SJSA1 (cell line): ENCODE data around the gene PALLD. TPM values are rescaled to one million over a fixed set of nuclear protein-coding genes. Genes with fewer than 3 reads are reported as not detected.
A peak's percentile ranks its signal among the peaks of the same experiment; 100 is the strongest.

Source experiments
- DNase-seq, 2 experiments: peaks; one replicate each; pipeline ENCODE4 v3.0.0-alpha.2; 2015 to 2020; ENCODE audit warnings: low spot score in 2 of 2, low read depth in 1 of 2
- H3K27ac ChIP-seq: fragments of 250-450 bp; sonication (Bioruptor Pico); 2 replicates; pipeline ENCODE4 v1.5.1; 2020; ENCODE audit warnings: mild to moderate bottlenecking, moderate library complexity
- H3K27me3 ChIP-seq: fragments of 250-450 bp; sonication (Bioruptor Pico); replicated peaks from 2 replicates; pipeline ENCODE4 v1.5.1; 2020; ENCODE audit warnings: mild to moderate bottlenecking, moderate library complexity
- H3K36me3 ChIP-seq: fragments of 250-450 bp; sonication (Bioruptor Pico); 2 replicates; pipeline ENCODE4 v1.5.1; 2020; ENCODE audit warnings: mild to moderate bottlenecking
- H3K4me1 ChIP-seq: fragments of 250-450 bp; sonication (Bioruptor Pico); replicated peaks from 2 replicates; pipeline ENCODE4 v1.6.1; 2021; ENCODE audit warnings: mild to moderate bottlenecking
- H3K4me3 ChIP-seq: fragments of 250-450 bp; sonication (Bioruptor Pico); 2 replicates; pipeline ENCODE4 v1.5.1; 2020; ENCODE audit warnings: mild to moderate bottlenecking
- H3K9me3 ChIP-seq: fragments of 250-450 bp; sonication (Bioruptor Pico); replicated peaks from 2 replicates; pipeline ENCODE4 v1.5.1; 2020; ENCODE audit warnings: mild to moderate bottlenecking
- total RNA-seq: library from RNA; depleted of rRNA; stranded (reverse); fragments of >200 nt; shearing (Covaris generic); gene quantifications from 2 replicates; pipeline ENCODE4 v1.2.3, GENCODE V29; 2014

PALLD gene
- total RNA-seq, 1 experiment from 2014 or later: 118 TPM

DNA sequence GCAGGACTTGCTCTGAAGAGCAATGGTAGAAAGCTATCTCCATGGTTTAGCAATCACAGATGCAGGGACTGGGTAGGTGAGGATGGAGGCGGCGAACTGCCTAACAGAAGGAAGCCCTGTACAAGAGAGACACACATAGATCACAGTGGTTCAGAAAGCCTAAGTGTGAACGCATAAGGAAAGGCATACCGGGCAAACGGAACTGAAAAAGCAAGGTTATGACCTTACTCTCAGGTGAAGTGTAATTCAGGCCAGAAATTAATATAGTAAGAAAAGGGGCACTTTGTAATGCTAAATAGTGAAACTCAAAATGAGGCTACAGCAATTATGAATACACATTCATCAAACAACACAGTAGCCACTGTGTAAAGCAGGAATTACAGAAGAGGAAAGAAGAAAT, 126.6 kb downstream of the PALLD start:
- Histone ChIP-seq H3K4me3 (no peak overlapping the region), H3K27ac (peak overlapping the region; percentile 91), H3K27me3 (no peaks in the 10 kb centered on the region), H3K9me3 (no peaks in the 10 kb centered on the region), H3K36me3 (no peaks in the 10 kb centered on the region), H3K4me1 (peaks cover 42% of the 10 kb centered on the region)
- no peak for DNase-seq

GRCh38 chr4:168628251-168628650, 131.4 kb downstream of the PALLD start:
- Histone ChIP-seq H3K4me3 (no peak overlapping the region), H3K9me3 (no peaks in the 10 kb centered on the region), H3K36me3 (no peaks in the 10 kb centered on the region), H3K4me1 (peaks cover 26% of the 10 kb centered on the region), H3K27me3 (no peaks in the 10 kb centered on the region), H3K27ac (no peak overlapping the region)
- DNase-seq: no peak

DNA sequence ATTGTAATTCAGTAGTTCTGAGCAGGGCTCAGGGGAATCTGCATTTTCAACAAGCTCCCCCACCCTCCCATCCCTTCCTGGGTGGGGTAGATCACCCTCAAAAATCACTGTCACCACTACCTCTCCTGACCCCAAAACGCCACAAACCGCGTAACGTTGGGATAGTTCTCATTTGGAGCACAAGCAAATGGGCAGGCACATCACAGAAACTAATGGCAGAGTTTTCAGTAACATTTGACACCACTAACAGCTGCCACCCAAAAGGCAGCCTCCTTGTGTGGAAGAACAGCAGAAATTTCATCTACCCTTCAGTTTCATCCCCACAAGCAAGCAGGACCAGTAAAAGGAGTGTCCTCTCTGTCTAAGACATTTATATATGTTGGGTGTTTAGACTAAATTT, 132.7 kb downstream of the PALLD start:
- DNase-seq: no peak
- no peak overlapping the region for H3K27ac ChIP-seq
- peaks cover 28% of the 10 kb centered on the region for H3K4me1 ChIP-seq
- H3K4me3 ChIP-seq: no peak overlapping the region
- H3K27me3 ChIP-seq: no peaks in the 10 kb centered on the region
- H3K36me3 ChIP-seq: no peaks in the 10 kb centered on the region
- no peaks in the 10 kb centered on the region for H3K9me3 ChIP-seq

DNA sequence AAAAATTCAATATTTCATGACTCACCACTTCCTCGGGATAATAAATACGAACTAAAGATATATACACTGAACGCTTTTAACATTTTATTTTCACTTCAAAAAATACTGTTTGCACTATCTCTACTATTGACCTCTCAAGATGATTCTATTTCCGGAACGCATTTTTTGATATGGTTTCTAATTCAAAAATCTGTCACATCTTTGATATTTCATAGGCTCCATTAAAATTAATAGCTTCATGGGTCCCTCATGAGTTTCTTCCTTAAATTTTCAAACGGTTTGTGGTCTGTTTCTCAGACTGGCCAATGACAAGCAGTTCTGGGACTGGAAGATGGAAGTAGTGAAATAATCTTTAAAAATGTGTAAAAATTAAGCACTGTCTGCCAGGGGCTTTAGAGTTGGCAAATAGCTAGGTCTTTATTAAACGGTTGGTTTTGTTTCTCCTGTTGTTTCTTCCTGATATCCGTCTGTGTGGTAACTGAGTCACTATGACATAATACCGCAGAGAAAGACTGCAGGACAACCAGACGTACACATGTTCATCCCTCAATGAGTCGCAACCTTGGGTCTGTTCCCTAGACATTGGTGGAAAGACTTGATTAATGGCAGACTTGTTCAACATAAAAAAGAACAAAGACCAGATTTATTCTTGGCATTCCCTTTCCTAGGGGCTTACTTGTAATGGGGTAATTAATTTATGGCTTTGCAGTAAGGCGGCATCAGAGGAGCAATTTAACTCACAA, 133.8 kb downstream of the PALLD start:
- Histone ChIP-seq H3K4me1 (peaks cover 38% of the 10 kb centered on the region), H3K4me3 (peak overlapping the region; percentile 53), H3K36me3 (no peaks in the 10 kb centered on the region), H3K9me3 (no peaks in the 10 kb centered on the region), H3K27me3 (no peaks in the 10 kb centered on the region), H3K27ac (peak overlapping the region; percentile 82)
- peak; percentile 55 to 77 for DNase-seq

GRCh38 chr4:168631241-168632162, 134.7 kb downstream of the PALLD start:
- Histone ChIP-seq H3K4me1 (peaks cover 46% of the 10 kb centered on the region), H3K36me3 (no peaks in the 10 kb centered on the region), H3K4me3 (peak overlapping the region; percentile 53), H3K27me3 (no peaks in the 10 kb centered on the region), H3K9me3 (no peaks in the 10 kb centered on the region), H3K27ac (peak overlapping the region; percentile 82)
- peak; percentile 78 to 85 for DNase-seq

DNA sequence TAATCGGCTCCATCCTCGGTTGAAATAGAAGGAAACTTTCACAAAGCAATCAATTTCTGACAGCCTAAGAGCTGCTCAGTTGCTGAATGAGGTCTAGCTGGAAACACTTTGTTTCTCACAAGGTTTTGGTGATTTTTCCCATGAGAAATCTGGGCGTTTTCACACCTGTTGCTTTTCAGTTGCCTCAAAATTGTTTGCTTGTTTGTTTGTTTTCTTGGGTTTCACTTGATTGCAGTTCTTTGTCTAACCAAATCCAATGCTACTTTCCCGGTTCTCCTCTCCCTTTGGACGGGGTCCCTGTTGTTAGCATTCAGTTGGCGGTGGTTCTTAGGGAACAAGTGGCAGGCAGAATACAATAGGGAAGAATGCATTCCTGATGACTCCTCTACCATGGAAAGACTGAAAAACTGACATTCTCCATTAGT, 135.5 kb downstream of the PALLD start:
- Histone ChIP-seq H3K36me3 (no peaks in the 10 kb centered on the region), H3K9me3 (no peaks in the 10 kb centered on the region), H3K4me1 (peaks cover 54% of the 10 kb centered on the region), H3K27me3 (no peaks in the 10 kb centered on the region), H3K4me3 (peak overlapping the region; percentile 53), H3K27ac (peak overlapping the region; percentile 82)
- DNase-seq: peak in 1 of 2 experiments; percentile 72

DNA sequence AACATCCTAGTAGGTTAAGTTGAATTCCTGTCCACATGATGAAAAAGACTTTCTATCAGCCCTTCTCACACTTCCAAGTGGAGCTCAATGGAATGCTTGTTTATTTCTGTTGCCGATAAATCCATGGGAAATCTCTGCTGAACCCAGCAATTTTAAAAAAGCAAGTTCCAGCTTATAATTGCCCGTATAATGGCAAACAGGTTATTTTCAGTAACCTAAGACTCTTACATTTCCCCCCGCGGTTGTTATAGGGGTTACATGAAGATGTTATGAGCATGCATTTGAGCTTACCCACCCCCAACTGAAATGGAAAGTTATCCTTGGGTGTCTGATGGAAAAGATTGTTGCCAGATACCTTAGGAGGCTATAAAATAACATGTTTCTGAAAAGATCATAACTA, 136.2 kb downstream of the PALLD start:
- H3K36me3 ChIP-seq: no peaks in the 10 kb centered on the region
- DNase-seq: peak in 1 of 2 experiments; percentile 62
- H3K27me3 ChIP-seq: no peaks in the 10 kb centered on the region
- H3K4me1 ChIP-seq: peaks cover 57% of the 10 kb centered on the region
- H3K9me3 ChIP-seq: no peaks in the 10 kb centered on the region
- H3K27ac ChIP-seq: peak overlapping the region; percentile 82
- peak overlapping the region; percentile 53 for H3K4me3 ChIP-seq

GRCh38 chr4:168633496-168633895, 136.6 kb downstream of the PALLD start:
- H3K27ac ChIP-seq: peak overlapping the region; percentile 82
- peaks cover 57% of the 10 kb centered on the region for H3K4me1 ChIP-seq
- H3K27me3 ChIP-seq: no peaks in the 10 kb centered on the region
- peak overlapping the region; percentile 53 for H3K4me3 ChIP-seq
- no peaks in the 10 kb centered on the region for H3K9me3 ChIP-seq
- H3K36me3 ChIP-seq: no peaks in the 10 kb centered on the region
- peak in 1 of 2 experiments; percentile 46 for DNase-seq

DNA sequence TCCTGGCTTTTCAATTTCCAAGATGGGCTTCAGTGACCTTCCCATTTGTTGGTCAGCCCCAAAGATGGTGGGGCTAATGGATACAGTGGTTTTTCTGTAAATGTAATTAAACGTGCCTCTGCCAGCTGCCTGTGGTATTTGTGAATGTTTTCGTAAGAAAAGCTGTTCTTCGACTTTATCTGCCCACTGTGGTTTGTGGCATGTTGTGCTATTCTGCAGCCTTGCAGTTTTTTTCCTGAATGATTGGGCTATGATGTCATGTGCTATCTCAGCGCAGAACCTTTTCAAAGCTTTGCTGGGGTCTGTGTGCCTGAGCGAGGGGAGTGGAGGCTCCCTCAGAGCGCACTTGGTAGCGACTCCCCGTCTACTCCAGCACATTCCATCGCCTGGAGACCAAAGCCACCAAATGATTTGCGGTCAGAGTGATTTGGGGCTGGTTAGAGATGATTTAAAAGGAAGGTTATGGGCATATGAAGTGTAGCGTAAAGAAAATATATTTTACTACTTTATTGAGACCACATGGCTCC, 137.5 kb downstream of the PALLD start:
- peak overlapping the region; percentile 53 for H3K4me3 ChIP-seq
- H3K36me3 ChIP-seq: no peaks in the 10 kb centered on the region
- DNase-seq: peak; percentile 97 to 99

DNA sequence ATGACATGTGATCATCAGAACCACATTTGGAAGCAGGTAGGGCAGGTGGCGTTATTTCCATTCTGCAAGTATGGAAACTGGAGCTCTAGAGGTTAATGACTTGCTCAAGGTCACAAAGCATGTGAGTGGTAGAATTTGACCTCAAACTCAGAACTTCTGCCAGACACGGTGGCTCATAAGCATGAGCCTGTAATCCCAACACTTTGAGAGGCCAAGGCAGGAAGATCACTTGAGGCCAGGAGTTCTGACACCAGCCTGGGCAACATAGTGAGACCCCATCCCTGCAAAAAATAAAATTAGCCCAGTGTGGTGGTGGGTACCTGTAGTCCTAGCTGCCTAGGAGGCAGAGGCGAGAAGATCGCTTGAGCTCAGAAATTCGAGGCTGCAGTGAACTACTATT, 139.2 kb downstream of the PALLD start:
- H3K9me3 ChIP-seq: no peaks in the 10 kb centered on the region
- DNase-seq: no peak
- H3K27me3 ChIP-seq: no peaks in the 10 kb centered on the region
- peak overlapping the region; percentile 61 for H3K27ac ChIP-seq
- H3K4me3 ChIP-seq: no peak overlapping the region
- H3K36me3 ChIP-seq: peaks cover 3% of the 10 kb centered on the region; the same call in 1 of the 2 replicates
- H3K4me1 ChIP-seq: peaks cover 42% of the 10 kb centered on the region

More for the DNA sequence above, 137.5 kb downstream of the PALLD start:
- Histone ChIP-seq H3K27me3 (no peaks in the 10 kb centered on the region), H3K4me1 (peaks cover 57% of the 10 kb centered on the region), H3K27ac (peak overlapping the region; percentile 82), H3K9me3 (no peaks in the 10 kb centered on the region)

DNA sequence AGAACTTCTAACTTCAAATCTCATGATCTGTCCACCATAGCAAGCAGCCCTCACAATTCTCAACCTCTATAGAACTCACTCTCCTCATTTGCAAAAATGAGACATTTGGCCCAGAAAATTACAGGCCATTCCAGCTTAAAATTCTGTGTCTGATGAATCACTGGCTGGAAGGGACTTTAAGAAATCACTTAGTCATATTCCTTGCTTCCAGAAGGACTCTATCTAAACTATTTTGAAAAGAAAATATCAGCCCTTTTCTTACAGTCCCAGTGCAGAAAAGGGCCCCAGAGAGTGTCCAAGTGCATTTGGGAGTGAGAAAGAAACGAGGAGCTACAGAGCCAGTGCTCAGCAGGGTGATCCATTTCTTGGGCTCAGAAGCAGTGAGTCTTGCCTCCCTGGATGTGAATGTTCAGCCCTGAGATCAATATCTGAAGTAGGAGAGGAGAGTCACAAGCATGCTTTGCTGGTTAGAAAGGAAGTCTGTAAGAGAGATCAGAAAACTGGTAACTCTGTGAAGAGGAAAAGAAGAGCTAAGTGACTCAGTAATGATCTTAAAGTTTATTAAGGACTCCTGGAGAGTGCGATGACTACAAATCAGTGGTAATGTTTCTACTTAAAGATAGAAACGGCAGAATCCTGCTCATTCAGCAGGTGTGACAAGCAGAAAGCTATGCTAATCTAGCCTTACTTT, 139.8 kb downstream of the PALLD start:
- Histone ChIP-seq H3K36me3 (peaks cover 3% of the 10 kb centered on the region; the same call in 1 of the 2 replicates), H3K27me3 (no peaks in the 10 kb centered on the region), H3K4me3 (no peak overlapping the region), H3K27ac (peak overlapping the region; percentile 61), H3K4me1 (peaks cover 40% of the 10 kb centered on the region), H3K9me3 (no peaks in the 10 kb centered on the region)
- peak in 1 of 2 experiments; percentile 68 for DNase-seq

- H3K4me1 ChIP-seq: peaks cover 44% of the 10 kb centered on the region
- H3K9me3 ChIP-seq: no peaks in the 10 kb centered on the region
- H3K4me3 ChIP-seq: no peak overlapping the region
- no peaks in the 10 kb centered on the region for H3K27me3 ChIP-seq
- peaks cover 3% of the 10 kb centered on the region; the same call in 1 of the 2 replicates for H3K36me3 ChIP-seq
- H3K27ac ChIP-seq: no peak overlapping the region
- no peak for DNase-seq
Observed at GRCh38 chr4:168637872-168638756, 141.3 kb downstream of the PALLD start.
